Heart right ventricle (tissue), 16 donors: ENCODE results near the gene EIF3M. TPM values are rescaled to one million over a fixed set of nuclear protein-coding genes. Genes with fewer than 3 reads are reported as not detected.

Experiments used
- ATAC-seq, 8 donors: fragments of 200-7000 bp; cut with Tn5 transposase; one replicate each; pipeline ENCODE4 v1.9.1; 2020; ENCODE audit warnings: mild to moderate bottlenecking in 8 of 8, moderate library complexity in 8 of 8, moderate number of reproducible peaks in 1 of 8
- DNase-seq, 2 donors: peaks; one replicate each; pipeline ENCODE4 v3.0.0-alpha.2; 2020
- H3K27ac ChIP-seq, 10 donors: fragments of 200-600 bp; sonication (generic) in 2 of 10; one replicate each; pipeline versions ENCODE4 v1.5.0 to v1.8.0; 2020 to 2022; ENCODE audit warnings: mild to moderate bottlenecking in 3 of 10
- H3K27me3 ChIP-seq, 7 donors: fragments of 200-600 bp; one replicate each; pipeline ENCODE4 v1.8.0; 2021 to 2022; ENCODE audit warnings: mild to moderate bottlenecking in 2 of 7
- H3K36me3 ChIP-seq, 9 donors: fragments of 200-600 bp; sonication (generic) in 1 of 9; one replicate each; pipeline versions ENCODE4 v1.5.0 to v1.8.0; 2020 to 2022; ENCODE audit warnings: mild to moderate bottlenecking in 2 of 9
- H3K4me1 ChIP-seq, 9 donors: fragments of 200-600 bp; sonication (generic) in 1 of 9; one replicate each; pipeline versions ENCODE4 v1.5.0 to v1.8.0; 2020 to 2022; ENCODE audit warnings: mild to moderate bottlenecking in 4 of 9
- H3K4me3 ChIP-seq, 10 donors: fragments of 200-600 bp; sonication (generic) in 2 of 10; one replicate each; pipeline versions ENCODE4 v1.5.0 to v1.8.0; 2020 to 2022; ENCODE audit warnings: mild to moderate bottlenecking in 7 of 10, moderate library complexity in 2 of 10
- H3K9me3 ChIP-seq, 11 donors: fragments of 200-600 bp in 10 of 11; sonication (generic) in 2 of 11; one replicate each; pipeline versions ENCODE4 v1.5.0 to v1.8.0; 2013 to 2022; ENCODE audit warnings: mild to moderate bottlenecking in 2 of 11, control low read depth in 1 of 11, moderate library complexity in 1 of 11
- CTCF ChIP-seq, 9 donors: fragments of 200-600 bp; sonication (generic) in 2 of 9; IDR thresholded peaks; one replicate each; pipeline versions ENCODE4 v1.5.0 to v1.8.0; 2021 to 2022; ENCODE audit warnings: antibody characterized with exemption in 9 of 9, mild to moderate bottlenecking in 5 of 9, moderate library complexity in 1 of 9
- WGBS, 2 donors: extraction: QIAGEN DNeasy Blood & Tissue Kit; methylation state at CpG; one replicate each; pipeline ENCODE4 v1.1.7; 2013; ENCODE audit warnings: inconsistent platforms in 1 of 2; 5-methylcytosine and 5-hydroxymethylcytosine counted together
- intact Hi-C, 10 donors: fragments of 100-400 bp; cut with DNase I; formaldehyde crosslinking; loops; one replicate each; pipeline versions ENCODE4 v1.11.1 to v1.14.2; 2022
- polyA plus RNA-seq, 2 donors: library from polyadenylated mRNA; stranded (reverse); fragments of 200-250 nt; gene quantifications; one replicate each; pipeline ENCODE4 v1.2.3, GENCODE V29; 2013
- total RNA-seq, 10 donors: library from RNA; stranded (reverse); fragmentation: NEBNext Ultra II Directional in 3 of 10; extraction: Animal tissue kit (Norgen Biotek cat#: 25700) in 3 of 10; gene quantifications; one replicate each; pipeline versions ENCODE4 v1.2.1 to v1.2.4, GENCODE V29; 2021 to 2023
- donor health status: Arrhythmogenic right ventricular cardiomyopathy.
- donor health status: ischemic (EF 13 %, LVEDD 7.1; RV severe dilation, severe dysfunction).
- donor health status: healthy with polysubstance abuse.
- donor health status: DM: no; HTN: yes; CAD: no.
- donor health status: DM: no; HTN: no; CAD: no.
- donor health status: ischemic (EF 25% LVEDD 6.9; RV normal size, moderate dysfunction).
- donor health status: ischemic (EF 25% LVEDD 5.7; RV mildly dilated, moderate dysfunction).
- donor health status: healthy.
- donor health status: DM: yes; HTN: yes; CAD: no.
- donor health status: Ischemic cardiomyopathy.
- donor health status: ischemic (EF 35%, LVEDD 5.7; RV mildly dilated, moderate dysfunction).
- donor health status: nonischemic (EF 11% LVEDD 7.7; RV severe dilation, severe dysfunction).
- donor health status: DM: yes; HTN: yes; CAD: no.
- donor health status: PGD.
- donor health status: ischemic (EF 29% LVEDD 5.4; RV normal size, mild dysfunction).
- donor health status: nonischemic (EF 23%, LVEDD 6.1; RV moderate dilation, normal function).

EIF3M gene
- total and polyA plus RNA-seq, 12 donors, result 128 to 303 (median 162) TPM

GRCh38 chr11:32563600-32563959, 20.1 kb upstream of the EIF3M start:
- Histone ChIP-seq H3K4me1 (peaks cover 0 to 5% (median 0%) of the 10 kb centered on the region in 9 donors), H3K27ac (no peak overlapping the region), H3K27me3 (peaks cover 0 to 4% (median 0%) of the 10 kb centered on the region in 7 donors), H3K9me3 (no peaks in the 10 kb centered on the region), H3K36me3 (no peaks in the 10 kb centered on the region), H3K4me3 (no peak overlapping the region)
- DNase-seq, result no peak
- no peak for TF ChIP-seq CTCF (IDR thresholded peaks at IDR 0.05)
- intact Hi-C loops, result loop anchor here in 4 of 10 donors (5.0 to 10.0 kb wide), 4 partner anchors 179 to 239 kb away; no protein-coding TSS in a partner anchor
- 60 to 63% methylated on average over 3 of the region's 3 CpGs for WGBS, 2 donors
- ATAC-seq, result peak in 2 of 8 donors; percentile 33 to 63

GRCh38 chr11:32566517-32566916, 17.1 kb upstream of the EIF3M start:
- no peaks in the 10 kb centered on the region for H3K36me3 ChIP-seq
- H3K4me1 ChIP-seq, result peaks cover 0 to 5% (median 0%) of the 10 kb centered on the region in 9 donors
- no peak for TF ChIP-seq CTCF (IDR thresholded peaks at IDR 0.05)
- WGBS, 2 donors, result 80 to 89% methylated on average over 2 of the region's 2 CpGs
- H3K9me3 ChIP-seq, result no peaks in the 10 kb centered on the region
- no peak for ATAC-seq
- H3K4me3 ChIP-seq, result no peak overlapping the region
- intact Hi-C loops, result loop anchor here in 3 of 10 donors (10.0 kb wide), 3 partner anchors 182 to 242 kb away; no protein-coding TSS in a partner anchor
- H3K27me3 ChIP-seq, result peaks cover 0 to 5% (median 3%) of the 10 kb centered on the region in 7 donors
- DNase-seq, result no peak
- H3K27ac ChIP-seq, result no peak overlapping the region

DNA sequence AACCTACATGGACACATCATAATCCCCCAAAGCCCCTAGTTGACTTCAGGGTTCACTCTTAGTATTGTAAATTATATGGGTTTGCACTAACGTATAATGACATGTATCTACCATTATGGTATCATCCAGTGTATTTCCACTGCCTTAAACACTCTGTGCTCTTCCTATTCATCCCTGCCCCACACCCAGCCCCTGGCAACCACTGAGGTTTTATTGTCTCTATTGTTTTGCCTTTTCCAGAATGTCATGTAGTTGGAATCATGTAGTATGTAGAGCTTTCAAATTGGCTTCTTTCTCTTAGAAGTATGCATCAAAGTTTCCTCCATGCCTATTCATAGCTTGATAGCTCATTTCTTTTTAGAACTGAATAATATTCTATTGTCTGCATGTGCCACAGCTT, 16.5 kb upstream of the EIF3M start:
- no peak for TF ChIP-seq CTCF (IDR thresholded peaks at IDR 0.05)
- no peak overlapping the region for H3K4me3 ChIP-seq
- ATAC-seq (no peak), DNase-seq (no peak)
- intact Hi-C loops, result loop anchor here in 3 of 10 donors (10.0 kb wide), 3 partner anchors 182 to 242 kb away; no protein-coding TSS in a partner anchor
- no peaks in the 10 kb centered on the region for H3K36me3 ChIP-seq
- no peaks in the 10 kb centered on the region for H3K9me3 ChIP-seq
- 91 to 96% methylated on average over 1 of the region's 1 CpG for WGBS, 2 donors
- H3K27ac ChIP-seq, result no peak overlapping the region
- peaks cover 0 to 8% (median 3%) of the 10 kb centered on the region in 7 donors for H3K27me3 ChIP-seq
- H3K4me1 ChIP-seq, result peaks cover 0 to 5% (median 0%) of the 10 kb centered on the region in 9 donors

DNA sequence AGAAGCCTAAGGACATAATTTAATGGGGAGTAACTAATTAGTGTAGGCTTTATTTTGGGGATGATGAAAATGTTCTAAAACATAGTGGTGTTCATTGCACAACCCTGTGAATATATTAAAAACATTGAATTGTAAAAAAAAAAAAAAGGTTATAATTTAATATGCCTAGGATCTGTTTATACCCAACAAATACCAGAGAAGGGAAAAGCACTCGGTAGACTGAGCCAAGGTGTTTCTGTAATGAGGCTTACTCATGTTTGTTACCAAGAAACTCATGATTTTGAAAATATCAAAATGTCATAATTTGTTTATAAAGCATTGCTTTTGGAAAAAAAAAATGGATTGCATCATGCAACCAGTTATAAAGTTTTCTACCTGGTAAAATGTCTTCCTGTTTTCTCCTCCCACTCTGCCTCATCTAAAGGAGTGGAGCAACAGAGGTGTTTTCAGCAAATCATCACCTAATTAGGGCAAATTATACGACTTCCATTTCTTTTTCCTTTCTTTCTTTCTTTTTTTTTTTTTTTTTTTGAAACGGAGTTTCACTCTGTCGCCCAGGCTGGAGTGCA, 14.2 kb upstream of the EIF3M start:
- Histone ChIP-seq H3K4me3 (no peak overlapping the region), H3K27me3 (peaks cover 0 to 5% (median 3%) of the 10 kb centered on the region in 7 donors), H3K4me1 (peaks cover 0 to 5% (median 0%) of the 10 kb centered on the region in 9 donors), H3K27ac (no peak overlapping the region), H3K36me3 (no peaks in the 10 kb centered on the region), H3K9me3 (peaks cover 0 to 5% (median 0%) of the 10 kb centered on the region in 11 donors)
- intact Hi-C loops, result loop anchor here in 3 of 10 donors (10.0 kb wide), 3 partner anchors 185 to 245 kb away; no protein-coding TSS in a partner anchor
- DNase-seq (no peak), ATAC-seq (no peak)
- TF ChIP-seq CTCF (IDR thresholded peaks at IDR 0.05), result no peak
- 66 to 76% methylated on average over 4 of the region's 4 CpGs for WGBS, 2 donors
